OCI-LY1 (cell line): Measurements from ENCODE around the gene CYREN.

Source experiments
- EZH2 ChIP-seq: fragments of 200-600 bp; sonication (generic), shearing (Covaris generic); IDR thresholded peaks from 2 replicates; pipeline ENCODE4 v1.8.0; 2017; ENCODE audit warnings: borderline replicate concordance, mixed run types, mild to moderate bottlenecking, antibody characterized with exemption, low read length, moderate library complexity, mixed read lengths
- TF ChIP-seq, protein P1 (sequence below): fragments of 200-600 bp; sonication (generic), shearing (Covaris generic); IDR thresholded peaks from 2 replicates; pipeline ENCODE4 v1.5.1; 2017; ENCODE audit warnings: mild to moderate bottlenecking, antibody characterized with exemption, low read length, moderate library complexity, mixed read lengths

DNA sequence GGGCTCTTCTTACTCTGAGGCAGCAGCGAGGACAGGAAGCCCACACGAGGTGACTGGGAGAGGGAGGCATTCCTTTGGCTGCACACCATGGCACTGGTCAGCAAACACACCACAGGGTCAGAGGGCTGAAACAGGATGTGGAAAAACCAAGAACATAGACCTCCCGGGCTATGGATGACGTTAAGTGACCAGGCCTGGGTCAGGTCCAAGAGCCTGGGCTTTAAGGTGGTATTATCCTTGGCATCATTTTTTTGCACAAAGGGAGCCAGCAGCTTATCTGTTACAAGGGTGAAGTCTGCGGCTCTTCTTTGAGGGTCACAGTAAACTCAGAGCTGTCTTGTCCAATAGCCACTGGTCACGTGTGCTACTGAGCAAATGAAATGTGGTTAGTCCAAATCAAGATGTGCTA is 33.8 kb upstream of the CYREN start:
- TF ChIP-seq, protein P1, sequence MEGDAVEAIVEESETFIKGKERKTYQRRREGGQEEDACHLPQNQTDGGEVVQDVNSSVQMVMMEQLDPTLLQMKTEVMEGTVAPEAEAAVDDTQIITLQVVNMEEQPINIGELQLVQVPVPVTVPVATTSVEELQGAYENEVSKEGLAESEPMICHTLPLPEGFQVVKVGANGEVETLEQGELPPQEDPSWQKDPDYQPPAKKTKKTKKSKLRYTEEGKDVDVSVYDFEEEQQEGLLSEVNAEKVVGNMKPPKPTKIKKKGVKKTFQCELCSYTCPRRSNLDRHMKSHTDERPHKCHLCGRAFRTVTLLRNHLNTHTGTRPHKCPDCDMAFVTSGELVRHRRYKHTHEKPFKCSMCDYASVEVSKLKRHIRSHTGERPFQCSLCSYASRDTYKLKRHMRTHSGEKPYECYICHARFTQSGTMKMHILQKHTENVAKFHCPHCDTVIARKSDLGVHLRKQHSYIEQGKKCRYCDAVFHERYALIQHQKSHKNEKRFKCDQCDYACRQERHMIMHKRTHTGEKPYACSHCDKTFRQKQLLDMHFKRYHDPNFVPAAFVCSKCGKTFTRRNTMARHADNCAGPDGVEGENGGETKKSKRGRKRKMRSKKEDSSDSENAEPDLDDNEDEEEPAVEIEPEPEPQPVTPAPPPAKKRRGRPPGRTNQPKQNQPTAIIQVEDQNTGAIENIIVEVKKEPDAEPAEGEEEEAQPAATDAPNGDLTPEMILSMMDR, result no peak
- no peak for TF ChIP-seq EZH2
